Fibroblast of lung (primary cell): Measurements from ENCODE around the gene PIP5KL1. TPM values are rescaled to one million over a fixed set of nuclear protein-coding genes. Genes with fewer than 3 reads are reported as not detected.

Experiments used
- DNase-seq, 2 donors: peaks; one replicate each; pipeline versions ENCODE4 v3.0.0 to v3.0.0-alpha.2; 2010; ENCODE audit warnings: low read depth in 2 of 2
- H2AFZ ChIP-seq: 2 replicates; pipeline ENCODE4 v1.5.1; 2012; ENCODE audit warnings: low read length, control low read depth, inconsistent platforms
- H3K27ac ChIP-seq: 2 replicates; pipeline ENCODE4 v1.5.1; 2011; ENCODE audit warnings: low read length, control low read depth; ENCODE audit not compliant: insufficient read depth
- H3K27me3 ChIP-seq: 2 replicates; pipeline ENCODE4 v1.5.1; 2011; ENCODE audit warnings: mild to moderate bottlenecking, low read length; ENCODE audit not compliant: control insufficient read depth, insufficient read depth
- H3K36me3 ChIP-seq: 2 replicates; pipeline ENCODE4 v1.5.1; 2011; ENCODE audit warnings: low read length; ENCODE audit not compliant: control insufficient read depth, insufficient read depth
- H3K4me1 ChIP-seq: 2 replicates; pipeline ENCODE4 v1.5.1; 2011; ENCODE audit warnings: low read length; ENCODE audit not compliant: control insufficient read depth, insufficient read depth; ENCODE audit errors: extremely low read depth
- H3K4me2 ChIP-seq: 2 replicates; pipeline ENCODE4 v1.5.1; 2011; ENCODE audit warnings: low read length, control low read depth; ENCODE audit not compliant: insufficient read depth; ENCODE audit errors: extremely low read depth
- H3K4me3 ChIP-seq, 4 experiments: fragments of 200-600 bp in 1 of 4; sonication (generic) in 1 of 4; replicated peaks in 1 of 4; 2 replicates each; pipeline ENCODE4 v1.5.1; 2011 to 2016; ENCODE audit warnings: low read length in 4 of 4, low read depth in 3 of 4, mild to moderate bottlenecking in 3 of 4, control low read depth in 2 of 4, inconsistent platforms in 1 of 4, mixed read lengths in 1 of 4; ENCODE audit not compliant: insufficient read depth in 1 of 4; ENCODE audit errors: control extremely low read depth in 1 of 4
- H3K79me2 ChIP-seq: 2 replicates; pipeline ENCODE4 v1.5.1; 2012; ENCODE audit warnings: mild to moderate bottlenecking, low read length, inconsistent platforms; ENCODE audit not compliant: control insufficient read depth, insufficient read depth
- H3K9ac ChIP-seq: 2 replicates; pipeline ENCODE4 v1.5.1; 2011; ENCODE audit warnings: mild to moderate bottlenecking, low read length, control low read depth; ENCODE audit not compliant: insufficient read depth
- H3K9me3 ChIP-seq: 2 replicates; pipeline ENCODE4 v1.5.1; 2012; ENCODE audit warnings: low read depth, low read length; ENCODE audit not compliant: control insufficient read depth, insufficient read depth
- H4K20me1 ChIP-seq: 2 replicates; pipeline ENCODE4 v1.5.1; 2011; ENCODE audit warnings: low read length; ENCODE audit not compliant: control insufficient read depth, insufficient read depth; ENCODE audit errors: extremely low read depth
- EZH2 ChIP-seq: IDR thresholded peaks from 2 replicates; pipeline ENCODE4 v1.5.1; 2012; ENCODE audit warnings: low read length, control low read depth, mild to moderate bottlenecking; ENCODE audit errors: missing control alignments
- polyA plus RNA-seq, 2 donors: library from polyadenylated mRNA; depleted of rRNA in 1 of 2; stranded (reverse) in 1 of 2; unstranded in 1 of 2; fragments of >200 nt; gene quantifications; 2 replicates each; pipeline ENCODE4 v1.2.1, GENCODE V29; 2011 to 2012; ENCODE audit warnings: missing spikeins in 1 of 2
- total RNA-seq: library from RNA; depleted of rRNA; stranded (reverse); fragments of >200 nt; gene quantifications from 2 replicates; pipeline ENCODE4 v1.2.1, GENCODE V29; 2014
- TF ChIP-seq, protein P1 (sequence below), 2 donors: IDR thresholded peaks in 1 of 2; conservative IDR thresholded peaks in 1 of 2; 1 replicate in 1 of 2; 2 replicates in 1 of 2; pipeline ENCODE4 v1.5.1; 2011 to 2012; ENCODE audit warnings: low read length in 2 of 2, control low read depth in 1 of 2, inconsistent platforms in 1 of 2, low read depth in 1 of 2, mild to moderate bottlenecking in 1 of 2

PIP5KL1 gene
- total and polyA plus RNA-seq, 2 donors (not counting 1 experiment from before 2014, with no cell fraction given), result 1.9 to 2.5 TPM

DNA sequence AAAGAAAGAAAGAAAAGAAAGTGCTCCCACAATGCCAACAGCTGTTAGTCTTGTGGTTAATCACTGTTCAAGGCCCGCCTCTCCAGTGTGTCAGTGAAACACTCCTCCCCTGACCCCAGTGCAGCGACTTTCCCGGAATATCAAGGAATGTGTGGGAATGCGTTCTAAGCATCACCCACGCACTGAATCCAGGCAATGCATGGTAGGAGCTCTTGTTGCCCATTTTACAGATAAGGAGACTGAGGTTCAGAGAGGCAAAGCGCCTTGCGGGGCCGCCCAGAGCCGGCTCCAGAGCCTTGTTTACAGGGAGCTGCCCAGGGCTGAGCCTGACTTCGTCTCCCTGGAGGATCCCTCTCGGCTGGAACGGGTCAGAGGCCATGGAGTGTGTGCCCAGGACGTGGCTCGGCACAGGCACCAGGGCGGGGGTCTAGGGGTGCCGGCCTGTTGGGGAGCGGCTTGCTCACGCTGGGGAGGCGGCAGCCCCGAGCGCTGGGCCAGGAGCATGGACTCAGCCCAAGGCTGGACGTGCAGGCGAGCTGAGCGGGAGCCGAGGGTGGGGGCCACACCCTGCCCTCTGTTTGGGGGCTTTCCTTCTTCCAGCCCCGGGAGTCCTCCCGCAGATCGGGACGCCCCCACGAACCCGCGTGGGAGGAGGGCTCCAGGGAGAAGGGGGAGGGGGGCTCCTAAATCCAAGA is 32.0 kb downstream of the PIP5KL1 start:
- H3K36me3 ChIP-seq, result peaks cover 24% of the 10 kb centered on the region
- no peaks in the 10 kb centered on the region for H3K9me3 ChIP-seq
- peak overlapping the region; percentile 80 for H3K4me2 ChIP-seq
- TF ChIP-seq, protein P1, sequence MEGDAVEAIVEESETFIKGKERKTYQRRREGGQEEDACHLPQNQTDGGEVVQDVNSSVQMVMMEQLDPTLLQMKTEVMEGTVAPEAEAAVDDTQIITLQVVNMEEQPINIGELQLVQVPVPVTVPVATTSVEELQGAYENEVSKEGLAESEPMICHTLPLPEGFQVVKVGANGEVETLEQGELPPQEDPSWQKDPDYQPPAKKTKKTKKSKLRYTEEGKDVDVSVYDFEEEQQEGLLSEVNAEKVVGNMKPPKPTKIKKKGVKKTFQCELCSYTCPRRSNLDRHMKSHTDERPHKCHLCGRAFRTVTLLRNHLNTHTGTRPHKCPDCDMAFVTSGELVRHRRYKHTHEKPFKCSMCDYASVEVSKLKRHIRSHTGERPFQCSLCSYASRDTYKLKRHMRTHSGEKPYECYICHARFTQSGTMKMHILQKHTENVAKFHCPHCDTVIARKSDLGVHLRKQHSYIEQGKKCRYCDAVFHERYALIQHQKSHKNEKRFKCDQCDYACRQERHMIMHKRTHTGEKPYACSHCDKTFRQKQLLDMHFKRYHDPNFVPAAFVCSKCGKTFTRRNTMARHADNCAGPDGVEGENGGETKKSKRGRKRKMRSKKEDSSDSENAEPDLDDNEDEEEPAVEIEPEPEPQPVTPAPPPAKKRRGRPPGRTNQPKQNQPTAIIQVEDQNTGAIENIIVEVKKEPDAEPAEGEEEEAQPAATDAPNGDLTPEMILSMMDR (conservative IDR thresholded peaks at IDR 0.05 in 1 of 2, IDR thresholded peaks at IDR 0.05 in 1 of 2; ENCODE audit: low read depth in 1 of 2, low read length in 2 of 2), result no peak
- no peak for TF ChIP-seq EZH2
- H4K20me1 ChIP-seq, result no peaks in the 10 kb centered on the region
- no peaks in the 10 kb centered on the region for H3K27me3 ChIP-seq
- peak overlapping the region; percentile 74 to 91 (median 85) for H3K4me3 ChIP-seq
- peaks cover 23% of the 10 kb centered on the region for H3K4me1 ChIP-seq
- peak overlapping the region; percentile 98 for H3K9ac ChIP-seq
- peaks cover 20% of the 10 kb centered on the region for H3K79me2 ChIP-seq
- H2AFZ ChIP-seq, result no peak overlapping the region
- peak; percentile 90 to 91 for DNase-seq
- peak overlapping the region; percentile 98 for H3K27ac ChIP-seq

DNA sequence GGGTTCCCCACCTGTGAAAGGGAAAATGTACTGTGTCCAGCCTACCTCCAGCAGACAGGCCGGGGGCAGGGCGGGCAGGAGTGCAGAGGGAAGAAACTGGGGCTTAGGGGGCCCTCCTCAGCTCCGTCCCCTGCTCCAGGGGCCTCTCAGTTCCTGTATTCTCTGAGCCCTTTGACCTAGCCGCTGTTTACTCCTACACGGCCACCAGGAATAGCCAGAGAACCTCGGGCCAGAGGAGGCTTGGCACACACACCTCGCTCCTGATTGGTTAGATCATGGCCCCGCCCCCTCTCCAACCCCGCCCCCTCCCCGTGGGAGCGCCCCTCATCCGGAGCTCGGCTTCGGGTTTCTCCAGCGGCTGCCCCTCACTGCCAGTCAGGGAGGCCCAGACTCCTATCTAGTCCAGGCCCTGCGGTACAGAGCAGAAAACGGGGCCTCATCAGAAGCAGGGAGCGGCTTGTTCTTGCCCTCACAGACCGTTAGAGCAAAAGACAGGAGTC is 33.3 kb downstream of the PIP5KL1 start:
- peak overlapping the region; percentile 44 for H3K9ac ChIP-seq

More for the DNA sequence above, 33.3 kb downstream of the PIP5KL1 start:
- no peak for TF ChIP-seq EZH2
- TF ChIP-seq, protein P1 (conservative IDR thresholded peaks at IDR 0.05 in 1 of 2, IDR thresholded peaks at IDR 0.05 in 1 of 2; ENCODE audit: low read depth in 1 of 2, low read length in 2 of 2), result no peak
- Histone ChIP-seq H3K9me3 (no peaks in the 10 kb centered on the region), H4K20me1 (no peaks in the 10 kb centered on the region), H3K27me3 (no peaks in the 10 kb centered on the region), H3K4me1 (peaks cover 17% of the 10 kb centered on the region), H3K79me2 (peaks cover 20% of the 10 kb centered on the region), H3K27ac (peak overlapping the region; percentile 82), H3K36me3 (peaks cover 32% of the 10 kb centered on the region), H3K4me2 (peak overlapping the region; percentile 66), H3K4me3 (peak overlapping the region in 3 of 4 experiments; percentile 24 to 91 (median 33)), H2AFZ (no peak overlapping the region)
- DNase-seq, result peak; percentile 67 to 90
